HepG2 (cell line): Measurements from ENCODE around the gene UNC13D. TPM values are rescaled to one million over a fixed set of nuclear protein-coding genes. Genes with fewer than 3 reads are reported as not detected.

Experiments
- DBP ChIP-seq: sonication (generic); formaldehyde crosslinking; IDR thresholded peaks from 2 replicates; pipeline ENCODE4 v1.4.0; 2020; ENCODE audit warnings: missing genetic modification reagents; ENCODE audit errors: not compliant biosample characterization
- E2F1 ChIP-seq: sonication (generic); formaldehyde crosslinking; IDR thresholded peaks from 2 replicates; pipeline ENCODE4 v1.5.0; 2020; ENCODE audit warnings: missing genetic modification reagents
- HNRNPLL ChIP-seq: fragments of 200-400 bp; formaldehyde crosslinking; IDR thresholded peaks from 2 replicates; pipeline ENCODE4 v1.6.1; 2017; ENCODE audit warnings: mild to moderate bottlenecking, low read depth, low read length; ENCODE audit not compliant: poor library complexity, severe bottlenecking
- HOXA3 ChIP-seq: sonication (generic); formaldehyde crosslinking; IDR thresholded peaks from 2 replicates; pipeline ENCODE4 v1.5.0; 2020; ENCODE audit warnings: missing genetic modification reagents
- KAT2B ChIP-seq: fragments of 150-350 bp; IDR thresholded peaks from 2 replicates; pipeline ENCODE4 v1.6.1; 2014; ENCODE audit warnings: low read depth, low read length, borderline replicate concordance
- NONO ChIP-seq, 2 experiments: fragments of 450-650 bp in 1 of 2; sonication (generic) in 1 of 2; formaldehyde crosslinking in 1 of 2; IDR thresholded peaks in 1 of 2; conservative IDR thresholded peaks in 1 of 2; 2 replicates each; pipeline versions ENCODE4 v1.6.1 to v1.8.0; 2017 to 2022; ENCODE audit warnings: mild to moderate bottlenecking in 1 of 2, missing genetic modification reagents in 1 of 2, moderate library complexity in 1 of 2
- PAWR ChIP-seq: sonication (generic); formaldehyde crosslinking; IDR thresholded peaks from 2 replicates; pipeline ENCODE4 v1.4.0; 2020; ENCODE audit warnings: missing genetic modification reagents, mild to moderate bottlenecking, borderline replicate concordance
- RFX3 ChIP-seq: IDR thresholded peaks from 2 replicates; pipeline ENCODE4 v1.6.1; 2016; ENCODE audit warnings: missing biosample characterization, missing genetic modification reagents
- SOX13 ChIP-seq, 3 experiments: fragments of 450-650 bp in 1 of 3; sonication (generic) in 1 of 3; formaldehyde crosslinking in 1 of 3; IDR thresholded peaks in 2 of 3; conservative IDR thresholded peaks in 1 of 3; 2 replicates each; pipeline versions ENCODE4 v1.5.0 to v1.6.1; 2016 to 2020; ENCODE audit warnings: antibody characterized with exemption in 1 of 3, mild to moderate bottlenecking in 1 of 3, missing compliant biosample characterization in 1 of 3, missing genetic modification reagents in 1 of 3, moderate library complexity in 1 of 3
- SRY ChIP-seq: sonication (generic); formaldehyde crosslinking; IDR thresholded peaks from 2 replicates; pipeline ENCODE4 v1.8.0; 2022; ENCODE audit warnings: mild to moderate bottlenecking, missing genetic modification reagents
- TAF1 ChIP-seq: sonication (generic); formaldehyde crosslinking; IDR thresholded peaks from 2 replicates; pipeline ENCODE4 v1.4.0; 2020; ENCODE audit warnings: missing genetic modification reagents
- TERF1 ChIP-seq: sonication (generic); formaldehyde crosslinking; IDR thresholded peaks from 2 replicates; pipeline ENCODE4 v1.8.0; 2022; ENCODE audit warnings: mild to moderate bottlenecking, missing genetic modification reagents, moderate library complexity
- XBP1 ChIP-seq: sonication (generic); formaldehyde crosslinking; IDR thresholded peaks from 2 replicates; pipeline ENCODE4 v1.5.0; 2020; ENCODE audit warnings: missing genetic modification reagents
- ZBTB21 ChIP-seq: sonication (generic); formaldehyde crosslinking; IDR thresholded peaks from 2 replicates; pipeline ENCODE4 v1.4.0; 2020; ENCODE audit warnings: missing genetic modification reagents
- ZFX ChIP-seq: sonication (generic); formaldehyde crosslinking; IDR thresholded peaks from 2 replicates; pipeline ENCODE4 v1.4.0; 2020; ENCODE audit warnings: mild to moderate bottlenecking, low read depth, missing genetic modification reagents, moderate library complexity
- ZKSCAN8 ChIP-seq: IDR thresholded peaks from 2 replicates; pipeline ENCODE4 v1.6.1; 2016; ENCODE audit warnings: borderline replicate concordance, missing genetic modification reagents, missing compliant biosample characterization
- ZNF138 ChIP-seq: sonication (generic); formaldehyde crosslinking; IDR thresholded peaks from 2 replicates; pipeline ENCODE4 v1.5.0; 2020; ENCODE audit warnings: mild to moderate bottlenecking, low read depth, missing genetic modification reagents
- ZNF326 ChIP-seq: sonication (generic); formaldehyde crosslinking; IDR thresholded peaks from 2 replicates; pipeline ENCODE4 v1.4.0; 2020; ENCODE audit warnings: missing genetic modification reagents, borderline replicate concordance
- ZNF34 ChIP-seq: sonication (generic); formaldehyde crosslinking; IDR thresholded peaks from 2 replicates; pipeline ENCODE4 v1.4.0; 2020; ENCODE audit warnings: mild to moderate bottlenecking, missing genetic modification reagents, borderline replicate concordance
- ZNF430 ChIP-seq: sonication (generic); formaldehyde crosslinking; IDR thresholded peaks from 2 replicates; pipeline ENCODE4 v1.9.0; 2021; ENCODE audit warnings: mild to moderate bottlenecking, missing genetic modification reagents
- ZNF556 ChIP-seq: sonication (generic); formaldehyde crosslinking; IDR thresholded peaks from 2 replicates; pipeline ENCODE4 v1.4.0; 2020; ENCODE audit warnings: mild to moderate bottlenecking, missing genetic modification reagents, borderline replicate concordance
- ZNF577 ChIP-seq: sonication (generic); formaldehyde crosslinking; IDR thresholded peaks from 2 replicates; pipeline ENCODE4 v1.4.0; 2020; ENCODE audit warnings: mild to moderate bottlenecking, low read depth, missing genetic modification reagents, borderline replicate concordance
- ZNF598 ChIP-seq: sonication (generic); formaldehyde crosslinking; IDR thresholded peaks from 2 replicates; pipeline ENCODE4 v1.5.1; 2020; ENCODE audit warnings: mild to moderate bottlenecking, missing genetic modification reagents, borderline replicate concordance
- ZNF891 ChIP-seq: sonication (generic); formaldehyde crosslinking; IDR thresholded peaks from 2 replicates; pipeline ENCODE4 v1.5.0; 2020; ENCODE audit warnings: mild to moderate bottlenecking, missing genetic modification reagents
- ZSCAN29 ChIP-seq: sonication (generic); formaldehyde crosslinking; conservative IDR thresholded peaks from 2 replicates; pipeline ENCODE4 v1.4.0; 2020; ENCODE audit warnings: mild to moderate bottlenecking, missing genetic modification reagents
- polyA plus RNA-seq, 8 experiments: library from polyadenylated mRNA; depleted of rRNA in 3 of 8; stranded (reverse) in 7 of 8; unstranded in 1 of 8; fragments of >200 nt; fragmentation: Illumina TruSeq in 4 of 8; extraction: Trizol in 4 of 8; gene quantifications; 2 replicates each; pipeline versions ENCODE4 v1.2.1 to v1.2.3, GENCODE V29; 2011 to 2016; ENCODE audit warnings: low read depth in 4 of 8, missing spikeins in 1 of 8, mixed read lengths in 1 of 8; ENCODE audit not compliant: insufficient read depth in 1 of 8
- total RNA-seq, 5 experiments: library from RNA; depleted of rRNA; stranded (reverse); fragments of >200 nt; fragmentation: Illumina TruSeq; extraction: Trizol; gene quantifications; 2 replicates each; pipeline ENCODE4 v1.2.3, GENCODE V29; 2016; ENCODE audit warnings: low read depth in 1 of 5

UNC13D gene
- total and polyA plus RNA-seq, 2 of the 13 experiments (the other 11 are each of a cell fraction or from before 2014, with no cell fraction given): 29.7 to 42.7 TPM

- TF ChIP-seq TAF1 (CRISPR knock-in tag): no peak
- TF ChIP-seq ZNF138 (CRISPR knock-in tag): 0 out of 2 replicates have a peak, but pooled peaks have one; percentile 30
- TF ChIP-seq PAWR (CRISPR knock-in tag): no peak
- no peak for TF ChIP-seq ZBTB21
- TF ChIP-seq E2F1: no peak
- TF ChIP-seq ZNF891 (CRISPR knock-in tag): peak; percentile 40; the same call in 1 of the 2 replicates
- TF ChIP-seq ZFX (CRISPR knock-in tag): peak; percentile 70; the same call in 1 of the 2 replicates
- TF ChIP-seq SOX13 (IDR thresholded peaks at IDR 0.05): no peak; the same call in 1 of the 2 replicates
- 0 out of 4 replicates have a peak, but pooled peaks of 1 of the 2 experiments have one; percentile 5 for TF ChIP-seq SOX13 (CRISPR knock-in tag; conservative IDR thresholded peaks at IDR 0.05 in 1 of 2, IDR thresholded peaks at IDR 0.05 in 1 of 2)
- no peak for TF ChIP-seq KAT2B
- TF ChIP-seq SRY (CRISPR knock-in tag): no peak
- TF ChIP-seq ZNF556 (CRISPR knock-in tag): peak; percentile 16; the same call in 1 of the 2 replicates
- TF ChIP-seq ZKSCAN8 (CRISPR knock-in tag): no peak
- TF ChIP-seq ZNF326 (CRISPR knock-in tag): peak; percentile 67; the same call in 1 of the 2 replicates
- TF ChIP-seq ZNF598 (CRISPR knock-in tag): no peak
- TF ChIP-seq ZNF430 (CRISPR knock-in tag): no peak
- no peak for TF ChIP-seq ZNF577 (CRISPR knock-in tag)
- TF ChIP-seq XBP1: no peak
- TF ChIP-seq ZNF34 (CRISPR knock-in tag): no peak
- TF ChIP-seq HNRNPLL: no peak
- TF ChIP-seq DBP (CRISPR knock-in tag): no peak
- no peak for TF ChIP-seq ZSCAN29 (CRISPR knock-in tag)
- no peak for TF ChIP-seq NONO (IDR thresholded peaks at IDR 0.05)
- TF ChIP-seq NONO (CRISPR knock-in tag; conservative IDR thresholded peaks at IDR 0.05): no peak
- TF ChIP-seq TERF1 (CRISPR knock-in tag): no peak
- no peak for TF ChIP-seq RFX3
- TF ChIP-seq HOXA3: 0 out of 2 replicates have a peak, but pooled peaks have one; percentile 14
Measured at GRCh38 chr17:75826561-75827307, 17.5 kb downstream of the UNC13D start (continued).
